Stomach (tissue), 4 donors: ENCODE measurements around the gene PDAP1.

Experiments used
- EP300 ChIP-seq: sonication (generic); formaldehyde crosslinking; IDR thresholded peaks from one replicate; pipeline ENCODE4 v1.6.1; 2017; ENCODE audit warnings: antibody characterized with exemption
- POLR2A ChIP-seq, 4 donors: fragments of 450-650 bp; IDR thresholded peaks; one replicate each; pipeline ENCODE4 v1.6.1; 2016; ENCODE audit warnings: antibody characterized with exemption in 4 of 4, control low read depth in 2 of 4, mild to moderate bottlenecking in 1 of 4, moderate library complexity in 1 of 4
- POLR2AphosphoS5 ChIP-seq, 3 donors: sonication (generic); formaldehyde crosslinking; IDR thresholded peaks; one replicate each; pipeline ENCODE4 v1.6.1; 2016; ENCODE audit warnings: antibody characterized with exemption in 3 of 3
- TF ChIP-seq, protein P1 (sequence below), 7 experiments: fragments of 450-650 bp in 4 of 7; fragments of 200-600 bp in 3 of 7; sonication (generic) in 3 of 7; IDR thresholded peaks; one replicate each; pipeline ENCODE4 v1.5.1; 2016 to 2019; ENCODE audit warnings: antibody characterized with exemption in 7 of 7, control low read depth in 2 of 7, mild to moderate bottlenecking in 1 of 7

DNA sequence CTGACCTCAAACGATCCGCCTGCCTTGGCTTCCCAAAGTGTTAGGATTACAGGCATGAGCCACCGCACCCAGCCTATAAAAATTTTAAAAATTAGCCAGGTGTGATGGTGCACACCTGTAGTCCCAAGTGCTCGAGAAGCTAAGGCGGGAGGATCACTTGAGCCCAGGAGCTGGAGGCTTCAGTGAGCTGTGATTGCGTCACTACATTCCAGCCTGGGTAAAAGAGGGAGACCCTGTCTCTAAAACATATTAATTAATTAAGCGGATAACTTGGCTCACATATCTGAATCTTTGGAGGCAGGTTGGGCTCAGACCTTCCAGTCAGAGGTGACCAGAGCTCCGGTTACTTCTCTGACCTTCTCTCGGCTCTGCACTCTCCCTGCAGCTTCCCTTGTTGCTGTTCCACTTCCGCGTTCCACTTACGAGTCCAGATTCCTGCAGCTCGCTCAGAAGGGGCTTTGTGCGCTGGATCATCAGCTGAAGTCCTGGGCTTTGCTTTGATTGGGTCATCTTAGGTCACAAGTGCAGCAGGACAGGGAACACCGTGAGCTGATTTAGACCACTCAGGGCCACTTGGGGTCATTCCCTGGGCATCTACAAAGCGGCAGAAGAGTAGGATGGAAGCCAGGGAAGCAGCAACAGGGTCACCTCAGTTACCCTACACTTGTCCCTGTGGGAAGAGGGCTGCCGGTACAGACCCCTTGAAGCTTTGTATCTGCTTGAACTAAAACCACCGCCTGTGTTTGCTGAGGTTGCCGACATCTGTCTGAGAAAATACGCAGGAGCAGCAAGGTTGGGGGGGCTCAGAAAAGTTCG lies 35.9 kb downstream of the PDAP1 start:
- TF ChIP-seq, protein P1, sequence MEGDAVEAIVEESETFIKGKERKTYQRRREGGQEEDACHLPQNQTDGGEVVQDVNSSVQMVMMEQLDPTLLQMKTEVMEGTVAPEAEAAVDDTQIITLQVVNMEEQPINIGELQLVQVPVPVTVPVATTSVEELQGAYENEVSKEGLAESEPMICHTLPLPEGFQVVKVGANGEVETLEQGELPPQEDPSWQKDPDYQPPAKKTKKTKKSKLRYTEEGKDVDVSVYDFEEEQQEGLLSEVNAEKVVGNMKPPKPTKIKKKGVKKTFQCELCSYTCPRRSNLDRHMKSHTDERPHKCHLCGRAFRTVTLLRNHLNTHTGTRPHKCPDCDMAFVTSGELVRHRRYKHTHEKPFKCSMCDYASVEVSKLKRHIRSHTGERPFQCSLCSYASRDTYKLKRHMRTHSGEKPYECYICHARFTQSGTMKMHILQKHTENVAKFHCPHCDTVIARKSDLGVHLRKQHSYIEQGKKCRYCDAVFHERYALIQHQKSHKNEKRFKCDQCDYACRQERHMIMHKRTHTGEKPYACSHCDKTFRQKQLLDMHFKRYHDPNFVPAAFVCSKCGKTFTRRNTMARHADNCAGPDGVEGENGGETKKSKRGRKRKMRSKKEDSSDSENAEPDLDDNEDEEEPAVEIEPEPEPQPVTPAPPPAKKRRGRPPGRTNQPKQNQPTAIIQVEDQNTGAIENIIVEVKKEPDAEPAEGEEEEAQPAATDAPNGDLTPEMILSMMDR (IDR thresholded peaks at IDR 0.05), result no peak
- TF ChIP-seq POLR2A (IDR thresholded peaks at IDR 0.05) (no peak), POLR2AphosphoS5 (IDR thresholded peaks at IDR 0.05) (peak in 1 of 3 donors; percentile 48), EP300 (no peak)
